Osteoblast (primary cell): ENCODE results near the gene NCAN. TPM values are rescaled to one million over a fixed set of nuclear protein-coding genes. Genes with fewer than 3 reads are reported as not detected.
A peak's percentile ranks its signal among the peaks of the same experiment; 100 is the strongest.

Experiments used
- DNase-seq: peaks from one replicate; pipeline ENCODE4 v3.0.0; 2011; ENCODE audit warnings: low spot score, mixed read lengths; ENCODE audit not compliant: insufficient read length; ENCODE audit errors: missing footprints
- H2AFZ ChIP-seq: 2 replicates; pipeline ENCODE4 v1.6.0; 2011; ENCODE audit warnings: mild to moderate bottlenecking, low read length
- H3K27ac ChIP-seq: 2 replicates; pipeline ENCODE4 v1.5.1; 2011; ENCODE audit warnings: mild to moderate bottlenecking, low read depth, low read length, moderate library complexity
- H3K27me3 ChIP-seq: 2 replicates; pipeline ENCODE4 v1.6.0; 2012; ENCODE audit warnings: mild to moderate bottlenecking, control low read depth, inconsistent platforms, low read length, moderate library complexity; ENCODE audit not compliant: insufficient read depth
- H3K36me3 ChIP-seq: 2 replicates; pipeline ENCODE4 v1.5.1; 2011; ENCODE audit warnings: mild to moderate bottlenecking, low read length, control low read depth, moderate library complexity; ENCODE audit not compliant: insufficient read depth
- H3K4me1 ChIP-seq: 2 replicates; pipeline ENCODE4 v1.5.1; 2011; ENCODE audit warnings: mild to moderate bottlenecking, low read length, control low read depth, moderate library complexity; ENCODE audit not compliant: insufficient read depth
- H3K4me2 ChIP-seq: 2 replicates; pipeline ENCODE4 v1.6.0; 2011; ENCODE audit warnings: mild to moderate bottlenecking, low read length; ENCODE audit not compliant: insufficient read depth
- H3K4me3 ChIP-seq: fragments of 200-600 bp; sonication (generic); 3 replicates; pipeline ENCODE4 v1.5.1; 2012; ENCODE audit warnings: mild to moderate bottlenecking, low read length, inconsistent platforms; ENCODE audit not compliant: insufficient read depth
- H3K79me2 ChIP-seq: 2 replicates; pipeline ENCODE4 v1.6.0; 2012; ENCODE audit warnings: mild to moderate bottlenecking, low read length, control low read depth, inconsistent platforms; ENCODE audit not compliant: insufficient read depth
- H3K9me3 ChIP-seq: 2 replicates; pipeline ENCODE4 v1.5.1; 2011; ENCODE audit warnings: low read depth, low read length, control low read depth
- H4K20me1 ChIP-seq: 2 replicates; pipeline ENCODE4 v1.6.0; 2012; ENCODE audit warnings: mild to moderate bottlenecking, low read length, control low read depth; ENCODE audit not compliant: insufficient read depth
- CTCF ChIP-seq: IDR thresholded peaks from 2 replicates; pipeline ENCODE4 v1.5.1; 2011; ENCODE audit warnings: mild to moderate bottlenecking, low read depth, low read length, moderate library complexity; ENCODE audit errors: extremely low read depth
- total RNA-seq: library from RNA; depleted of rRNA; stranded (reverse); fragments of >200 nt; gene quantifications from 2 replicates; pipeline ENCODE4 v1.2.3, GENCODE V29; 2012

NCAN gene
- total RNA-seq: under 0.01 TPM in 1 of 2 replicates, not detected in the other

GRCh38 chr19:19211499-19212420 lies at the start of gene NCAN:
Gene NCAN, plus strand, starts transcription at chr19:19211958. Its CDS starts 4,996 bp downstream, at chr19:19216954.
- no peaks in the 10 kb centered on the region for H3K36me3 ChIP-seq
- H4K20me1 ChIP-seq: peaks cover 7% of the 10 kb centered on the region
- TF ChIP-seq CTCF: no peak
- H3K4me2 ChIP-seq: no peak within 1 kb of the TSS
- no peaks in the 10 kb centered on the region for H3K79me2 ChIP-seq
- H3K4me1 ChIP-seq: no peaks in the 10 kb centered on the region
- H3K9me3 ChIP-seq: no peaks in the 10 kb centered on the region
- no peak within 1 kb of the TSS for H3K4me3 ChIP-seq
- DNase-seq: peak; percentile 37
- H3K27me3 ChIP-seq: peaks cover 24% of the 10 kb centered on the region
- no peak within 1 kb of the TSS for H2AFZ ChIP-seq
- H3K27ac ChIP-seq: no peak within 1 kb of the TSS

GRCh38 chr19:19162495-19162894 lies 49.3 kb upstream of the NCAN start:
- no peak overlapping the region for H3K4me3 ChIP-seq
- H3K4me2 ChIP-seq: no peak overlapping the region
- no peak for TF ChIP-seq CTCF
- H3K4me1 ChIP-seq: no peaks in the 10 kb centered on the region
- no peaks in the 10 kb centered on the region for H4K20me1 ChIP-seq
- no peak overlapping the region for H3K27ac ChIP-seq
- no peak overlapping the region for H2AFZ ChIP-seq
- no peaks in the 10 kb centered on the region for H3K9me3 ChIP-seq
- H3K36me3 ChIP-seq: no peaks in the 10 kb centered on the region
- no peaks in the 10 kb centered on the region for H3K79me2 ChIP-seq
- DNase-seq: peak; percentile 62
- H3K27me3 ChIP-seq: no peaks in the 10 kb centered on the region

- H2AFZ ChIP-seq: no peak overlapping the region
- H4K20me1 ChIP-seq: no peaks in the 10 kb centered on the region
- no peak overlapping the region for H3K4me2 ChIP-seq
- no peaks in the 10 kb centered on the region for H3K27me3 ChIP-seq
- no peak overlapping the region for H3K4me3 ChIP-seq
- no peaks in the 10 kb centered on the region for H3K4me1 ChIP-seq
- H3K79me2 ChIP-seq: no peaks in the 10 kb centered on the region
- TF ChIP-seq CTCF: no peak
- no peaks in the 10 kb centered on the region for H3K9me3 ChIP-seq
- H3K27ac ChIP-seq: no peak overlapping the region
- peak; percentile 25 for DNase-seq
- H3K36me3 ChIP-seq: no peaks in the 10 kb centered on the region
These were observed 46.4 kb upstream of the NCAN start for GRCh38 chr19:19165396-19165795.

- no peaks in the 10 kb centered on the region for H3K36me3 ChIP-seq
- peaks cover 3% of the 10 kb centered on the region for H4K20me1 ChIP-seq
- no peak for TF ChIP-seq CTCF
- peaks cover 10% of the 10 kb centered on the region for H3K4me1 ChIP-seq
- H3K4me3 ChIP-seq: no peak overlapping the region
- H3K79me2 ChIP-seq: no peaks in the 10 kb centered on the region
- H3K27ac ChIP-seq: no peak overlapping the region
- peak; percentile 3 for DNase-seq
- no peak overlapping the region for H2AFZ ChIP-seq
- no peaks in the 10 kb centered on the region for H3K27me3 ChIP-seq
- no peak overlapping the region for H3K4me2 ChIP-seq
- H3K9me3 ChIP-seq: no peaks in the 10 kb centered on the region
These were observed 44.1 kb upstream of the NCAN start for GRCh38 chr19:19167612-19168011.
